HG03521 (cell line): ENCODE measurements around the gene SPDL1.
"Not testable (repeated sequence)": the region's sequence is repeated elsewhere in the genome, so short reads cannot be mapped to it uniquely, and the experiment has no call there.

Experiments used
- ATAC-seq: cut with Tn5 transposase; IDR thresholded peaks from one replicate; pipeline ENCODE4 v1.9.1; 2021; ENCODE audit warnings: mild to moderate bottlenecking, moderate library complexity; ENCODE audit not compliant: unreplicated experiment

SPDL1 gene

GRCh38 chr5:169571355-169571754 is 12.2 kb upstream of the SPDL1 start:
- ATAC-seq: no peak

GRCh38 chr5:169574134-169574646 is 9.4 kb upstream of the SPDL1 start:
- ATAC-seq: no peak

GRCh38 chr5:169576181-169576598 is 7.4 kb upstream of the SPDL1 start:
- no peak for ATAC-seq

GRCh38 chr5:169577951-169578350 is 5.6 kb upstream of the SPDL1 start:
- ATAC-seq: no peak

- no peak for ATAC-seq
These were observed 2.6 kb upstream of the SPDL1 start for GRCh38 chr5:169580964-169581363.

GRCh38 chr5:169581580-169582227 is 1.9 kb upstream of the SPDL1 start:
- ATAC-seq: peak; percentile 36

GRCh38 chr5:169583101-169583423 is 511 bp upstream of the SPDL1 start:
- ATAC-seq: peak; percentile 34

- no peak for ATAC-seq
These were observed 1.5 kb downstream of the SPDL1 start for GRCh38 chr5:169584998-169585451.

- ATAC-seq: no peak
These were observed 7.0 kb downstream of the SPDL1 start for GRCh38 chr5:169590602-169591001.

- ATAC-seq: no peak
These were observed 8.1 kb downstream of the SPDL1 start for GRCh38 chr5:169591636-169592035.

GRCh38 chr5:169592937-169593650 is 9.5 kb downstream of the SPDL1 start:
- ATAC-seq: no peak

GRCh38 chr5:169595172-169595820 is 11.7 kb downstream of the SPDL1 start:
- no peak for ATAC-seq

GRCh38 chr5:169599451-169599850 is 15.9 kb downstream of the SPDL1 start:
- no peak for ATAC-seq

GRCh38 chr5:169602535-169602934 is 19.0 kb downstream of the SPDL1 start:
- ATAC-seq: no peak

- ATAC-seq: no peak
These were observed 22.7 kb downstream of the SPDL1 start for GRCh38 chr5:169606279-169606678.

GRCh38 chr5:169607882-169608281 is 24.3 kb downstream of the SPDL1 start:
- no peak for ATAC-seq

GRCh38 chr5:169609716-169610115 is 26.1 kb downstream of the SPDL1 start:
- ATAC-seq: no peak

GRCh38 chr5:169610606-169611005 is 27.0 kb downstream of the SPDL1 start:
- no peak for ATAC-seq

- ATAC-seq: no peak
These were observed 32.0 kb downstream of the SPDL1 start for GRCh38 chr5:169615561-169615960.

- ATAC-seq: not testable (repeated sequence)
These were observed 40.7 kb downstream of the SPDL1 start for GRCh38 chr5:169624307-169624706.

- no peak for ATAC-seq
These were observed 43.2 kb downstream of the SPDL1 start for GRCh38 chr5:169626779-169627178.

GRCh38 chr5:169627551-169627950 is 44.0 kb downstream of the SPDL1 start:
- no peak for ATAC-seq
